WTC11 (cell line): Measurements from ENCODE around the gene ZNF428. TPM values are rescaled to one million over a fixed set of nuclear protein-coding genes. Genes with fewer than 3 reads are reported as not detected.

Source experiments
- ATAC-seq: fragments of 200-7000 bp; cut with Tn5 transposase; 2 replicates; pipeline ENCODE4 v1.10.0; 2021; ENCODE audit warnings: mild to moderate bottlenecking, moderate library complexity
- CTCF ChIA-PET: fragments of 300-600 bp; sonication (Branson Sonifier 250); formaldehyde crosslinking; loops from one replicate; lab custom pipeline; 2021; ENCODE audit warnings: antibody characterized with exemption; lab: Charles Lee
- POLR2A ChIA-PET: fragments of 350-600 bp; sonication (Branson Sonifier 250); formaldehyde crosslinking; loops from one replicate; lab custom pipeline; 2021; ENCODE audit warnings: antibody characterized with exemption; lab: Charles Lee
- DNase-seq: peaks from one replicate; pipeline ENCODE4 v3.0.0; 2021; ENCODE audit warnings: low spot score
- H3K27ac Mint-ChIP-seq: 2 replicates; pipeline ENCODE4 v1.8.0; 2021; ENCODE audit warnings: mixed read lengths
- H3K27me3 Mint-ChIP-seq: 2 replicates; pipeline ENCODE4 v1.8.0; 2021; ENCODE audit warnings: low read depth, mild to moderate bottlenecking, moderate library complexity, mixed read lengths
- H3K36me3 Mint-ChIP-seq: 2 replicates; pipeline ENCODE4 v1.8.0; 2021; ENCODE audit warnings: mixed read lengths
- H3K4me1 Mint-ChIP-seq: 2 replicates; pipeline ENCODE4 v1.8.0; 2022; ENCODE audit warnings: mixed read lengths
- H3K4me3 Mint-ChIP-seq: 2 replicates; pipeline ENCODE4 v1.8.0; 2021; ENCODE audit warnings: mild to moderate bottlenecking, moderate library complexity, mixed read lengths
- H3K9me3 Mint-ChIP-seq: 2 replicates; pipeline ENCODE4 v1.8.0; 2021; ENCODE audit warnings: mixed read lengths
- CBFB ChIP-seq: sonication (generic); formaldehyde crosslinking; IDR thresholded peaks from 2 replicates; pipeline ENCODE4 v1.8.1; 2022; ENCODE audit warnings: mild to moderate bottlenecking, low read depth, missing genetic modification reagents
- GABPB1 ChIP-seq: sonication (generic); formaldehyde crosslinking; IDR thresholded peaks from 2 replicates; pipeline ENCODE4 v1.8.1; 2023; ENCODE audit warnings: mild to moderate bottlenecking, missing genetic modification reagents
- JUN ChIP-seq: sonication (generic); formaldehyde crosslinking; IDR thresholded peaks from 2 replicates; pipeline ENCODE4 v1.8.0; 2023; ENCODE audit warnings: mild to moderate bottlenecking, missing genetic modification reagents
- KAT7 ChIP-seq: sonication (generic); formaldehyde crosslinking; IDR thresholded peaks from 2 replicates; pipeline ENCODE4 v1.8.1; 2023; ENCODE audit warnings: missing genetic modification reagents, mild to moderate bottlenecking, borderline replicate concordance
- NR3C1 ChIP-seq: sonication (generic); formaldehyde crosslinking; conservative IDR thresholded peaks from 2 replicates; pipeline ENCODE4 v1.8.1; 2023; ENCODE audit warnings: low read depth, mild to moderate bottlenecking, missing genetic modification reagents
- TCF7 ChIP-seq: sonication (generic); formaldehyde crosslinking; IDR thresholded peaks from 2 replicates; pipeline ENCODE4 v1.8.0; 2022; ENCODE audit warnings: mild to moderate bottlenecking, low read depth, missing genetic modification reagents, moderate library complexity
- total RNA-seq: library from RNA; stranded (reverse); gene quantifications from 3 replicates; pipeline ENCODE4 v1.2.3, GENCODE V29; 2021
- TF ChIP-seq, protein P1 (sequence below): fragments of 200-600 bp; IDR thresholded peaks from 2 replicates; pipeline ENCODE4 v1.8.0; 2022; ENCODE audit warnings: antibody characterized with exemption
- TF ChIP-seq, protein P2 (sequence below): fragments of 250-450 bp; sonication (Bioruptor Pico); conservative IDR thresholded peaks from 2 replicates; pipeline ENCODE4 v1.9.0; 2021; ENCODE audit warnings: mild to moderate bottlenecking
- TF ChIP-seq, protein P3 (sequence below): sonication (generic); formaldehyde crosslinking; IDR thresholded peaks from 2 replicates; pipeline ENCODE4 v1.8.0; 2022; ENCODE audit warnings: missing genetic modification reagents
- TF ChIP-seq, protein P4 (sequence below): sonication (generic); formaldehyde crosslinking; IDR thresholded peaks from 2 replicates; pipeline ENCODE4 v1.8.0; 2022; ENCODE audit warnings: mild to moderate bottlenecking, missing genetic modification reagents
- TF ChIP-seq, protein P5 (sequence below): sonication (generic); formaldehyde crosslinking; IDR thresholded peaks from 2 replicates; pipeline ENCODE4 v1.8.1; 2023; ENCODE audit warnings: mild to moderate bottlenecking, moderate library complexity, missing genetic modification reagents
- TF ChIP-seq, protein P6 (sequence below): sonication (generic); formaldehyde crosslinking; IDR thresholded peaks from 2 replicates; pipeline ENCODE4 v1.8.1; 2023; ENCODE audit warnings: mild to moderate bottlenecking, missing genetic modification reagents
- TF ChIP-seq, protein P7 (sequence below): fragments of 250-450 bp; sonication (Bioruptor Pico); IDR thresholded peaks from 2 replicates; pipeline ENCODE4 v1.8.0; 2021; ENCODE audit warnings: mild to moderate bottlenecking
- TF ChIP-seq, protein P8 (sequence below): fragments of 250-450 bp; sonication (Bioruptor Pico); IDR thresholded peaks from 2 replicates; pipeline ENCODE4 v1.9.0; 2021; ENCODE audit warnings: mild to moderate bottlenecking, borderline replicate concordance

ZNF428 gene
- total RNA-seq, 1 experiment from 2014 or later = 20.1 TPM

DNA sequence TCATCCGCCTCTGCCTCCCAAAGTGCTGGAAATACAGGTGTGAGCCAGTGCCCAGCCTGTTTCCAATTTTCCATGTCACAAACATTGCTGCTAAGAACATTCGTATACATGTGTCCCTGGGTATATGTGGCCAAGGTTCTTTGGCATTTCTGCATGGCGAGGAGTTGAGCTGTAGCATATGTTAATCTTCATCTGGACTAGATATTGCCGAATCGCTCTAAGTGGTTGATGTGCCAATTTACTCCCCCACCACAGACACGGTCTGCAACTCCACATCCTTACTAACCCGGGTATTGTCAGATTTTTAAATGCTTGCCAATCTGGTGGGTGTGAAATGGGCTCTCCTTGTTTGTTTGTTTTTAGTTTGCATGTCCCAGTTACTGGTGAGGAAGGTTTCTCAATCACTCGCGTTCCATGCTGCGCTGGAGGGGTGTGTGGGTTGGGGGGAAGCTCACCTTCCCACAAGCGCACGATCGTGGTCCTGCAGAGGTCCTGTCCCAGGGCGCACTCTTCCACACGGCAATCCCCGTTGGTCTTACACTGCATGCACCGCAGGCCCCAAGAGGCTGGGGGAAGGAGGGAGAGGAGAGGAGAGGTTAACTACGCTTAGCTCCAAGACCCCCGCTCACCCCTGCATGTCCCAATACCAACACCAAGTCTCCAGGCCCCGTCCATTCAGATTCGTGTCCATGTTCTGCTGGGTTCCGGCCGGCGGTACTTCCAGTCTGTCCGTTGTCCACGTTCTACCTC lies 47.9 kb upstream of the ZNF428 start:
- peaks cover 31% of the 10 kb centered on the region for H3K27me3 Mint-ChIP-seq
- H3K36me3 Mint-ChIP-seq = peaks cover 20% of the 10 kb centered on the region
- H3K4me1 Mint-ChIP-seq = peaks cover 29% of the 10 kb centered on the region
- H3K4me3 Mint-ChIP-seq = peak overlapping the region; percentile 89
- POLR2A ChIA-PET = interaction anchor here (0.6 to 1.7 kb wide), 2 partner anchors 20 to 72 kb away, joined by 5 to 12 read pairs; partner anchors contain the start of genes IRGQ and ZNF576
- TF ChIP-seq, protein P1, sequence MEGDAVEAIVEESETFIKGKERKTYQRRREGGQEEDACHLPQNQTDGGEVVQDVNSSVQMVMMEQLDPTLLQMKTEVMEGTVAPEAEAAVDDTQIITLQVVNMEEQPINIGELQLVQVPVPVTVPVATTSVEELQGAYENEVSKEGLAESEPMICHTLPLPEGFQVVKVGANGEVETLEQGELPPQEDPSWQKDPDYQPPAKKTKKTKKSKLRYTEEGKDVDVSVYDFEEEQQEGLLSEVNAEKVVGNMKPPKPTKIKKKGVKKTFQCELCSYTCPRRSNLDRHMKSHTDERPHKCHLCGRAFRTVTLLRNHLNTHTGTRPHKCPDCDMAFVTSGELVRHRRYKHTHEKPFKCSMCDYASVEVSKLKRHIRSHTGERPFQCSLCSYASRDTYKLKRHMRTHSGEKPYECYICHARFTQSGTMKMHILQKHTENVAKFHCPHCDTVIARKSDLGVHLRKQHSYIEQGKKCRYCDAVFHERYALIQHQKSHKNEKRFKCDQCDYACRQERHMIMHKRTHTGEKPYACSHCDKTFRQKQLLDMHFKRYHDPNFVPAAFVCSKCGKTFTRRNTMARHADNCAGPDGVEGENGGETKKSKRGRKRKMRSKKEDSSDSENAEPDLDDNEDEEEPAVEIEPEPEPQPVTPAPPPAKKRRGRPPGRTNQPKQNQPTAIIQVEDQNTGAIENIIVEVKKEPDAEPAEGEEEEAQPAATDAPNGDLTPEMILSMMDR = no peak
- TF ChIP-seq, protein P2, sequence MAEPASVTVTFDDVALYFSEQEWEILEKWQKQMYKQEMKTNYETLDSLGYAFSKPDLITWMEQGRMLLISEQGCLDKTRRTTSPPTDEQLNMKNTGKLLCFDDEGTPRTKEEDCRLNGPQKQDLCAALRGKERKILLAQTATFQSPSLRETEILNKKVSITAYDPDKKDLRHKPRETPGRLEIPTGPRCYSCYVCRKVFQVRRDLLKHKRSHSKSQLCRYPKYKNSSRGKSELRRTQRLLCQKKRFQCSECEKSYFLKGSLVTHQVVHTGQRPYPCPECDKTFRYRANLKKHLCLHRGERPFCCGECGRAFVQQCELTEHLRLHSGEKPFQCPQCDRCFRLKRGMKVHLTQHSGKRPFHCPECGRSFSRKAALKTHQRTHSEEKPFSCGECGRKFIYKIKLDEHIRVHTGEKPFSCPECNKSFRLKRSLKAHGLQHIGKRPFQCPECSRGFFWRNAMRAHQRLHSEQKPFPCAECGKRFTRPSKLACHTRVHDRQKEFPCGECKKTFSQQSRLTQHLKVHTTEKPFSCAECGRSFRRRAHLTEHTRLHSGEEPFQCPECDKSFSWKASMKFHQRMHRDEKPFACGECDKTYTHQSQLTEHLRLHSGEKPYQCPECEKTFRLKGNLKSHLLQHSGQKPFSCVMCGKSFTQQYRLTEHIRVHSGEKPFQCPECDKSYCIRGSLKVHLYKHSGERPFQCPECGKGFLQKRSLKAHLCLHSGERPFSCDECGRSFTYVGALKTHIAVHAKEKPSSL = no peak
- TF ChIP-seq, protein P3, sequence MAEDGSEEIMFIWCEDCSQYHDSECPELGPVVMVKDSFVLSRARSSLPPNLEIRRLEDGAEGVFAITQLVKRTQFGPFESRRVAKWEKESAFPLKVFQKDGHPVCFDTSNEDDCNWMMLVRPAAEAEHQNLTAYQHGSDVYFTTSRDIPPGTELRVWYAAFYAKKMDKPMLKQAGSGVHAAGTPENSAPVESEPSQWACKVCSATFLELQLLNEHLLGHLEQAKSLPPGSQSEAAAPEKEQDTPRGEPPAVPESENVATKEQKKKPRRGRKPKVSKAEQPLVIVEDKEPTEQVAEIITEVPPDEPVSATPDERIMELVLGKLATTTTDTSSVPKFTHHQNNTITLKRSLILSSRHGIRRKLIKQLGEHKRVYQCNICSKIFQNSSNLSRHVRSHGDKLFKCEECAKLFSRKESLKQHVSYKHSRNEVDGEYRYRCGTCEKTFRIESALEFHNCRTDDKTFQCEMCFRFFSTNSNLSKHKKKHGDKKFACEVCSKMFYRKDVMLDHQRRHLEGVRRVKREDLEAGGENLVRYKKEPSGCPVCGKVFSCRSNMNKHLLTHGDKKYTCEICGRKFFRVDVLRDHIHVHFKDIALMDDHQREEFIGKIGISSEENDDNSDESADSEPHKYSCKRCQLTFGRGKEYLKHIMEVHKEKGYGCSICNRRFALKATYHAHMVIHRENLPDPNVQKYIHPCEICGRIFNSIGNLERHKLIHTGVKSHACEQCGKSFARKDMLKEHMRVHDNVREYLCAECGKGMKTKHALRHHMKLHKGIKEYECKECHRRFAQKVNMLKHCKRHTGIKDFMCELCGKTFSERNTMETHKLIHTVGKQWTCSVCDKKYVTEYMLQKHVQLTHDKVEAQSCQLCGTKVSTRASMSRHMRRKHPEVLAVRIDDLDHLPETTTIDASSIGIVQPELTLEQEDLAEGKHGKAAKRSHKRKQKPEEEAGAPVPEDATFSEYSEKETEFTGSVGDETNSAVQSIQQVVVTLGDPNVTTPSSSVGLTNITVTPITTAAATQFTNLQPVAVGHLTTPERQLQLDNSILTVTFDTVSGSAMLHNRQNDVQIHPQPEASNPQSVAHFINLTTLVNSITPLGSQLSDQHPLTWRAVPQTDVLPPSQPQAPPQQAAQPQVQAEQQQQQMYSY (CRISPR knock-in tag) = peak; percentile 29; the same call in 1 of the 2 replicates
- no peaks in the 10 kb centered on the region for H3K9me3 Mint-ChIP-seq
- ATAC-seq = no peak
- DNase-seq = peak; percentile 17
- CTCF ChIA-PET = interaction anchor here (0.6 to 3.5 kb wide), 7 partner anchors 41 to 165 kb away, joined by 3 to 28 read pairs (median 3); no protein-coding TSS in a partner anchor
- peak overlapping the region; percentile 97 for H3K27ac Mint-ChIP-seq

DNA sequence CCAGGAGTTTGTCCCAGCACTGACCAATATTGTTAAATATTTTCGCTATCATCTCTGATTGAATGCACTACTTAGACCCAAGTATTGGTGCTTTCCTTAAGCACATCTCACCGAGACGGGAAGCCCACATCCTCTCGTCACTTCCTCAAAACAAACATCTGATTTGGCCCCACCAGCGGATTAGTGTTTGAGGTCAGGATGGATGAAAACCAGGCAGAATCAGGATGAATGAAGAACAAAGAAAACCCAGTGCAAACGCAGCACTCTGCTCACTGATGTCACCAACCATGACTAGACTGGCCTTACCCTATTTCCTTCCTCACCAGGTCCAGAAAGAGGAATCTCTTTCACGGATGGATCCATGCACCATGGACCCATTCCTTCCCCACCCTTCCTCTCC lies 44.6 kb upstream of the ZNF428 start:
- Mint-ChIP-seq H3K27ac (no peak overlapping the region), H3K9me3 (no peaks in the 10 kb centered on the region), H3K36me3 (peaks cover 34% of the 10 kb centered on the region), H3K27me3 (peaks cover 8% of the 10 kb centered on the region), H3K4me1 (peaks cover 12% of the 10 kb centered on the region), H3K4me3 (no peak overlapping the region)
- ATAC-seq (no peak), DNase-seq (no peak)
- POLR2A ChIA-PET = no interaction called here
- CTCF ChIA-PET = interaction anchor here (2.5 kb wide), 1 partner anchor 108 kb away, joined by 25 read pairs; no protein-coding TSS in a partner anchor
- TF ChIP-seq, protein P4, sequence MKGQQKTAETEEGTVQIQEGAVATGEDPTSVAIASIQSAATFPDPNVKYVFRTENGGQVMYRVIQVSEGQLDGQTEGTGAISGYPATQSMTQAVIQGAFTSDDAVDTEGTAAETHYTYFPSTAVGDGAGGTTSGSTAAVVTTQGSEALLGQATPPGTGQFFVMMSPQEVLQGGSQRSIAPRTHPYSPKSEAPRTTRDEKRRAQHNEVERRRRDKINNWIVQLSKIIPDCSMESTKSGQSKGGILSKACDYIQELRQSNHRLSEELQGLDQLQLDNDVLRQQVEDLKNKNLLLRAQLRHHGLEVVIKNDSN = no peak
- TF ChIP-seq CBFB (no peak), GABPB1 (CRISPR knock-in tag) (no peak), KAT7 (no peak), JUN (no peak), NR3C1 (CRISPR knock-in tag) (no peak), TCF7 (no peak)
- TF ChIP-seq, protein P5, sequence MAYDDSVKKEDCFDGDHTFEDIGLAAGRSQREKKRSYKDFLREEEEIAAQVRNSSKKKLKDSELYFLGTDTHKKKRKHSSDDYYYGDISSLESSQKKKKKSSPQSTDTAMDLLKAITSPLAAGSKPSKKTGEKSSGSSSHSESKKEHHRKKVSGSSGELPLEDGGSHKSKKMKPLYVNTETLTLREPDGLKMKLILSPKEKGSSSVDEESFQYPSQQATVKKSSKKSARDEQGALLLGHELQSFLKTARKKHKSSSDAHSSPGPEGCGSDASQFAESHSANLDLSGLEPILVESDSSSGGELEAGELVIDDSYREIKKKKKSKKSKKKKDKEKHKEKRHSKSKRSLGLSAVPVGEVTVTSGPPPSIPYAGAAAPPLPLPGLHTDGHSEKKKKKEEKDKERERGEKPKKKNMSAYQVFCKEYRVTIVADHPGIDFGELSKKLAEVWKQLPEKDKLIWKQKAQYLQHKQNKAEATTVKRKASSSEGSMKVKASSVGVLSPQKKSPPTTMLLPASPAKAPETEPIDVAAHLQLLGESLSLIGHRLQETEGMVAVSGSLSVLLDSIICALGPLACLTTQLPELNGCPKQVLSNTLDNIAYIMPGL (CRISPR knock-in tag) = no peak
- TF ChIP-seq, protein P6, sequence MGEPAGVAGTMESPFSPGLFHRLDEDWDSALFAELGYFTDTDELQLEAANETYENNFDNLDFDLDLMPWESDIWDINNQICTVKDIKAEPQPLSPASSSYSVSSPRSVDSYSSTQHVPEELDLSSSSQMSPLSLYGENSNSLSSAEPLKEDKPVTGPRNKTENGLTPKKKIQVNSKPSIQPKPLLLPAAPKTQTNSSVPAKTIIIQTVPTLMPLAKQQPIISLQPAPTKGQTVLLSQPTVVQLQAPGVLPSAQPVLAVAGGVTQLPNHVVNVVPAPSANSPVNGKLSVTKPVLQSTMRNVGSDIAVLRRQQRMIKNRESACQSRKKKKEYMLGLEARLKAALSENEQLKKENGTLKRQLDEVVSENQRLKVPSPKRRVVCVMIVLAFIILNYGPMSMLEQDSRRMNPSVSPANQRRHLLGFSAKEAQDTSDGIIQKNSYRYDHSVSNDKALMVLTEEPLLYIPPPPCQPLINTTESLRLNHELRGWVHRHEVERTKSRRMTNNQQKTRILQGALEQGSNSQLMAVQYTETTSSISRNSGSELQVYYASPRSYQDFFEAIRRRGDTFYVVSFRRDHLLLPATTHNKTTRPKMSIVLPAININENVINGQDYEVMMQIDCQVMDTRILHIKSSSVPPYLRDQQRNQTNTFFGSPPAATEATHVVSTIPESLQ (CRISPR knock-in tag) = no peak
- TF ChIP-seq, protein P7, sequence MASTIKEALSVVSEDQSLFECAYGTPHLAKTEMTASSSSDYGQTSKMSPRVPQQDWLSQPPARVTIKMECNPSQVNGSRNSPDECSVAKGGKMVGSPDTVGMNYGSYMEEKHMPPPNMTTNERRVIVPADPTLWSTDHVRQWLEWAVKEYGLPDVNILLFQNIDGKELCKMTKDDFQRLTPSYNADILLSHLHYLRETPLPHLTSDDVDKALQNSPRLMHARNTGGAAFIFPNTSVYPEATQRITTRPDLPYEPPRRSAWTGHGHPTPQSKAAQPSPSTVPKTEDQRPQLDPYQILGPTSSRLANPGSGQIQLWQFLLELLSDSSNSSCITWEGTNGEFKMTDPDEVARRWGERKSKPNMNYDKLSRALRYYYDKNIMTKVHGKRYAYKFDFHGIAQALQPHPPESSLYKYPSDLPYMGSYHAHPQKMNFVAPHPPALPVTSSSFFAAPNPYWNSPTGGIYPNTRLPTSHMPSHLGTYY (CRISPR knock-in tag) = no peak
- TF ChIP-seq, protein P8, sequence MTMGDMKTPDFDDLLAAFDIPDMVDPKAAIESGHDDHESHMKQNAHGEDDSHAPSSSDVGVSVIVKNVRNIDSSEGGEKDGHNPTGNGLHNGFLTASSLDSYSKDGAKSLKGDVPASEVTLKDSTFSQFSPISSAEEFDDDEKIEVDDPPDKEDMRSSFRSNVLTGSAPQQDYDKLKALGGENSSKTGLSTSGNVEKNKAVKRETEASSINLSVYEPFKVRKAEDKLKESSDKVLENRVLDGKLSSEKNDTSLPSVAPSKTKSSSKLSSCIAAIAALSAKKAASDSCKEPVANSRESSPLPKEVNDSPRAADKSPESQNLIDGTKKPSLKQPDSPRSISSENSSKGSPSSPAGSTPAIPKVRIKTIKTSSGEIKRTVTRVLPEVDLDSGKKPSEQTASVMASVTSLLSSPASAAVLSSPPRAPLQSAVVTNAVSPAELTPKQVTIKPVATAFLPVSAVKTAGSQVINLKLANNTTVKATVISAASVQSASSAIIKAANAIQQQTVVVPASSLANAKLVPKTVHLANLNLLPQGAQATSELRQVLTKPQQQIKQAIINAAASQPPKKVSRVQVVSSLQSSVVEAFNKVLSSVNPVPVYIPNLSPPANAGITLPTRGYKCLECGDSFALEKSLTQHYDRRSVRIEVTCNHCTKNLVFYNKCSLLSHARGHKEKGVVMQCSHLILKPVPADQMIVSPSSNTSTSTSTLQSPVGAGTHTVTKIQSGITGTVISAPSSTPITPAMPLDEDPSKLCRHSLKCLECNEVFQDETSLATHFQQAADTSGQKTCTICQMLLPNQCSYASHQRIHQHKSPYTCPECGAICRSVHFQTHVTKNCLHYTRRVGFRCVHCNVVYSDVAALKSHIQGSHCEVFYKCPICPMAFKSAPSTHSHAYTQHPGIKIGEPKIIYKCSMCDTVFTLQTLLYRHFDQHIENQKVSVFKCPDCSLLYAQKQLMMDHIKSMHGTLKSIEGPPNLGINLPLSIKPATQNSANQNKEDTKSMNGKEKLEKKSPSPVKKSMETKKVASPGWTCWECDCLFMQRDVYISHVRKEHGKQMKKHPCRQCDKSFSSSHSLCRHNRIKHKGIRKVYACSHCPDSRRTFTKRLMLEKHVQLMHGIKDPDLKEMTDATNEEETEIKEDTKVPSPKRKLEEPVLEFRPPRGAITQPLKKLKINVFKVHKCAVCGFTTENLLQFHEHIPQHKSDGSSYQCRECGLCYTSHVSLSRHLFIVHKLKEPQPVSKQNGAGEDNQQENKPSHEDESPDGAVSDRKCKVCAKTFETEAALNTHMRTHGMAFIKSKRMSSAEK = no peak
